NCI-H2171 treated with DMSO at 0.1 percent for 48 hours (cell line): Measurements from ENCODE around the gene PLCB3.

Experiments
- DNase-seq: peaks from one replicate; lab custom pipeline; 2025; lab: John Stamatoyannopoulos, UW

Gene PLCB3

DNA sequence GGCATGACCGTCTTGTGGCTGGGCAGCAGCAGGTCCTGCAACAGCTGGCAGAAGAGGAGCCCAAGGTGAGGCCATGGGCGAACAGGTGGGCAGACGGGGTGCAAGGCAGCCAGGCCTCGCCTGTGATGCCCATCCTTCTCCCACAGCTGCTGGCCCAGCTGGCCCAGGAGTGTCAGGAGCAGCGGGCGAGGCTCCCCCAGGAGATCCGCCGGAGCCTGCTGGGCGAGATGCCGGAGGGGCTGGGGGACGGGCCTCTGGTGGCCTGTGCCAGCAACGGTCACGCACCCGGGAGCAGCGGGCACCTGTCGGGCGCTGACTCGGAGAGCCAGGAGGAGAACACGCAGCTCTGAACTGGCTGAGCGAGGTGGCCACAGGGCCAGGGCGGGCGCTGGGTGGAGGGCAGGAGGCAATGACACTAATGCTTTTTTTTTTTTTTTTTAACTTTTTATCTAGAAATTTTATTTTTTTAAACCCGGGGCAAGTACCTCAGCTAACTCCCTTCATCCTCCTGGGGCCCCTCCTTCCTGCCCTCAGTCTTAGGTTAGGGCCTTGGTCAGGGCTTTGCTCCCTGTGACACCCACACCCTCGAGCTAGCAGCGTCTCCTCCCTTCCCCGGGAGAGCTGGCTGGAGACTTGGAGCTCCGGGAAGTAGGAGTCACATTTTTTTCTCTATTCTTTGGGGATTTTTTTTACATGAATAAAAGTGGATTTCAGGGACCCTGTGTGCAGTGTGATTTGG lies 16.0 kb downstream of the PLCB3 start:
- peak; percentile 27 for DNase-seq

GRCh38 chr11:64268025-64268892 lies 16.9 kb downstream of the PLCB3 start:
- DNase-seq, result peak; percentile 43

DNA sequence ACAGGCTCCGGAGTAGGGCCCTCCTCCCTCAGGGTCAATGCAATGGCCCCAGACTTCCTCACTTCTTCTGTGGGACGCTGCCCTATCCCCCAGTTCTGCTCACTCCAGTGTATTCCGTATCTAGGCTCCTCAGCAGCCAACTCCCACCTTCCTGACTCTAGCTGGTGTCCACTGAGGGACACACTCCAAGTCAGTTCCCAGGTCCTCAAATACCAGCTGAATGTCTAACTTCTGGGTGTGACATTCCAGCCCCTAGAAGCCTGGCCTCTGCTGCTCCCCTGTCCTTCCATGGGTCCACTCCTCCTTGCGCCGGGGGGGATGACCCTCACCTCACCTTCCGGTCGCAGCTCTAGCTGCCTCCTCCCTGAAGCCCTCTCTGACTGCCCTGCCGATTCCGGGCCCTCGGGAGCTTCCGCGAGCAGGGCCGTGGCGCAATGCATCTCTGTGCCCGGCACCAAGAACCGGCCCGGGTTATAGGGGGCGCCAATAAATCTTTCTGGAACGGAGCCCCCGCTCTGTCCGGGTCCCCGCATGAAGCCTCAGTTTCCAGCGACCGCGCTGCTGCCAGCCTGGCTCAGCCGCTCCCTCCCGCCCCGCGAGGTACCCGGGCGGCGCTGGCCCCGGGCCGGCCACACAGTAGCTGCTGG lies 17.7 kb downstream of the PLCB3 start:
- DNase-seq, result peak; percentile 43

DNA sequence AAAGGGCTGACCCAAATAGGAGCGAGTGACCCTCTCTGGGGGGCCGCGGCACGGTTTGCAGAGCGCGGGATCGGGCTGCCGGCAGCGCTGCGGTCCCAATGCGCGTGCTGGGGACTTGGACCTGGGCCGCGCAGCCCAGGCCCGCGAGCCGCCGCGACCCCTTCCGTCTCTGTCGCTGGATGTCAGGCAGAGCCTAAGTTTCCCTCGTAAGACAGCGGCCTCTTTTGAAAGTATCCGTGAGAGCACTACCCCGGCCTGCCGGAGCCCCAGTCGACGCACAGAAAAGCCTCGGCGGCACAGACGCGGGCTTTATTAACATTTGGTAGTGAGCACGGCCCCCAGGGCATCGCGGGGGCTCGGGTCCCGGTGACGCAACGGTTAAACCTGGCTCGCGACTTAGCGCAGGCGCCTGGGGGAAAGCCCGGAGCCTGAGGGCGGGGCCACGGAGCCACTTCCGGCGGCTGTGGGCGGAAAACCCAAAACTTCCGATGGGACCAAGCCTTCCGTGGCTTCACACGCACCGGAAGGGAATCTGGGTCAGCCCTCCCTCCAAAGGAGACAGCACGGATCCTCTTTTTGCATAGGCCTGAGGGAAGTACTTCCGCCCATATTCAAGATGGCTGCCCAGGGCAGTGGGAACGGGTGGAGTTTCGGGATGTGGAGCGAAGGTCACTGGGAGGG lies 18.4 kb downstream of the PLCB3 start:
- DNase-seq, result peak; percentile 99

DNA sequence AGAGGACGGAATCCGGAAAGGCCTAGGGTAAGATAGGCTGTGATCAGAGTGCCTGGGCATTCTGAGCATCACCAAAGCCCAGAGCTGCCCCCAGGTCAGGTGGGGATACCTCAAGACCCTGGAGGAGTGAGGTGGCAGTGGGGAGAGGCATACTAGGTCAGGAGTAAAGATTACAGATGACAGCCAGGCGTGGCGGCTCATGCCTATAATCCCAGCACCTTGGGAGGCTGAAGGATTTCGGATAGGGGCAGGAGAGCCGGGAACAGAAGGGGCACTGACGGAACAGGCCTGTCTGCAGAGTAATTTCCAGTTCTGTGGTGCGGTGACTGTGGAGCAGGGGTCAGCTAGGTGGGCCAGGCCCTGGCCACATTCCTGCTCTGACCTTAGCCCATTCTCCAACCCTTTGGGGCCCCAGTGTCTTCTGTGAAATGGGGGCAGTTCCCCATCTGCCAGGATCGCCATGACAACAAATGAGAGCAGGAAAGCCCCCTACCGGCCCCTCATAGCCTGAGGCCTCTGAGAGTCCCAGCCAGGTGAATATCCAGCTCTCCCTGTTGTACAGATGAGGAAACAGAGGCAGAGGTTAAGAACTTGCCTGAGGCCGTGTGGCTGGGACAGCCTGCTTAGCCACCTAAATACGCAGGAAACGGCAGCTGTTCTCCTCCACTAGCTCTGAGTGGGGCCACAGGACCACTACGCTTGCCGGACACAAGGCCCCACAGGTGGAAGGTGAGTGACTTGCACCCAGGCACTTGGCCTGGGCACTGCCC lies 23.9 kb downstream of the PLCB3 start:
- no peak for DNase-seq

DNA sequence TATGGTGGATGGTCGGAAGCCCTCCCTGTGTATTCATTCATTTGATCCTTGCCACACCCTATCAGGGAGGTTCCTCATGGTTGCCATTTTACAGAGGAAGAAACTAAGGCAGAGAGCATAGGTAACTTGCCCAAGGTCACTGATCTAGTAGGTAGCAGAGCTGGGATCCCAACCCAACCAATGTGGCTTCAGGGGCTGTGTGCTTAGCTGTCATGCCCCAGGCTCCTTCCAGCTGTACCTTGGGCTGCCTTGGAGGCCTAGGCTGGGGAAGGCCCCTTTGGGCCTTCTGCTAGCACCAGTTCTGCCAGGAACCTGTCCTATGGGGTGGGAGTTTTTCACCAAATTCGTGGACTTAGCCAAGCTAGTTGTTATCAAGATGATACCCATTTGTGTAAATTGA lies 24.5 kb downstream of the PLCB3 start:
- no peak for DNase-seq

DNA sequence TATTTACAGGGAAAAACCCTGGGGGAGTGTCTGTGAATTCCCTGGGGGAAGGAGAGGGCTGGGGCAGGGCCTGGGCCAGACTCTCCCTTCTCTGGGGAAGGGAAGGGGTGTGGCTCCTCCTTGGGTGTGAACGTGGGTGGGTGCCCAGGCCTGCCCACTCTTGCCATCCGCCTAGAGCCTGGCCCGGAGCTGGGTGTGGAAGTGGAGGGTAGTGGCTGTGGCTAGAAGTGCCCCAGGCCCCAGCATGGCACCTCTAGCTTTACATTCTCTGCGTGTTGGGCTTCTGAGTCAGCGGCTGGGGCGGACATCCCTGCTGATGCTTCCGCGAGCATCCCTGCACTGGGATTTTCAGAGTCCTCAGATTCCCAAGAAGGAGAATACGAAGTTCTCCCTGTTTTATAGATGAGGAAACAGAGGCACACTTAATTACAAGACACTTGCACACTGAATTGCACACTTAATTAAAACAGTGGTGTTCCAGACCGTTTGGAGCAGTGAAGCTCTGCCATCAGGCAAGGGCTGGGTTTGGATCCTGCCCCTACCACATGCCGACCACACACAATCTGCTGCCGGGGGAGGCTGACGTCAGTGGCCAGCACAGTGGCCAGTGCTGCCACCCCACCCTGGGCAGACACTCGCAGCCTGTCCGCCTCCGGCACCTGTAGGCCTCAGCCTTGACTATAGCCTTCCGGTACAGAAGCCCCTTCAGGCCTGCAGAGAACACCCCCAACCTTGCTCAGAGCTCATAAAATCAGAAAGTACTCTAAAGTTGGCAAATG lies 25.5 kb downstream of the PLCB3 start:
- DNase-seq, result no peak

DNA sequence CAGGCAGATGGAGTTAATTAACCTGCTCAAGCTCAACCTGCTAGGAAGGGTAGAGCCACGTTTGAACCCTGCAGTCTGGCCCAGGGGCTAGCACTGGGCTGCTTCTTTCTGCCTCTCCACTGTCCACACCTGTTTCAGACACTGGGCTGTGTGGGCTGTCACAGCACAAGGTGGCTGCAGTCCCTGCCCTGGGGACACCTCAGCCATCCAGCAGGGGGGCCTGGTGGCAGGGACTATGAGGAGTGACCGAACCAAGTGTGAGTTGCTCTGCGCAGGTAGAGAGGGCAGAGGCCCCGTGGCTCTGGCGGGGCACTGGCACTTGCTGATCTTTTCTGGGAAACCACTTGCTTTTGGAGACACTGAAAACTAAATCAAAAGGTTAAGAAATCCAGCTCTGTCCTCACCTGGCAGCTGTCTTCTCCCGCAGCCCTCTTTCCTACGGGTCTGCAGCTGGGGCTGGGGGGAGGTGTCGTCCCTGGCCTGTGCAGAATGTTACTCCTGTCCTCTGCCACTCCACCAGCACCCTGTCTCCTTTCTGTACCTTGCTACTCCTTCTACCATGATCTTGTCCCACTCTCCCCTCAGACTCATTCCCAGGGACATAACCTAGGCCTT lies 27.4 kb downstream of the PLCB3 start:
- no peak for DNase-seq

GRCh38 chr11:64281957-64282770 lies 30.8 kb downstream of the PLCB3 start:
- no peak for DNase-seq

- no peak for DNase-seq
These were observed 31.8 kb downstream of the PLCB3 start for GRCh38 chr11:64283092-64283491.

GRCh38 chr11:64284048-64284961 lies 33.0 kb downstream of the PLCB3 start, which contains the start of gene BAD:
TSS of gene BAD (minus strand) at chr11:64284665. CDS start at chr11:64284368, 297 bp downstream.
- peak; percentile 92 for DNase-seq

GRCh38 chr11:64284962-64285884 lies 33.9 kb downstream of the PLCB3 start, which contains the start of gene GPR137:
TSS of gene GPR137 (plus strand) at chr11:64285848. CDS start at chr11:64286525, 677 bp downstream.
- peak; percentile 82 for DNase-seq

- peak; percentile 80 for DNase-seq
These were observed 34.8 kb downstream of the PLCB3 start for GRCh38 chr11:64285885-64286800.

- DNase-seq, result no peak
These were observed 35.5 kb downstream of the PLCB3 start for GRCh38 chr11:64286801-64287159.

DNA sequence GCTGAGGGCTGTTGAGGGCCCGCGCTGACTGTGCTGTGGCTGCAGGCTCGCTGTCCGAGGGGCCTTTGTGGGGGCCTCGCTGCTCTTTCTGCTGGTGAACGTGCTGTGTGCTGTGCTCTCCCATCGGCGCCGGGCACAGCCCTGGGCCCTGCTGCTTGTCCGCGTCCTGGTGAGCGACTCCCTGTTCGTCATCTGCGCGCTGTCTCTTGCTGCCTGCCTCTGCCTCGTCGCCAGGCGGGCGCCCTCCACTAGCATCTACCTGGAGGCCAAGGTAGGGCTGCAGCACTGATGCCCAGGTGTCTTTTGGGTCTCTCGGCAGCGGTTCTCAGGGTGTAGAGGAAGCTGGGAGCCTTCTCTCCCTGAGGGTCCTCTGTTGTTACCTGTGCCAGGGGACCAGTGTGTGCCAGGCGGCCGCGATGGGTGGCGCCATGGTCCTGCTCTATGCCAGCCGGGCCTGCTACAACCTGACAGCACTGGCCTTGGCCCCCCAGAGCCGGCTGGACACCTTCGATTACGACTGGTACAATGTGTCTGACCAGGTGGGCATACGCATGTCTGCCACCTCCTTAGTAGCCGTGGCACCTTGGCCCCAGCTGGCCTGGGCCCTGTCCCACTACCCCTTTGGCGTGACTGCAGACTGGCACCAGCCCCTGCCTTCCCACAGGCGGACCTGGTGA lies 36.5 kb downstream of the PLCB3 start:
- DNase-seq, result no peak
